IMR-90 (cell line): ENCODE data around the gene ANKMY1. TPM values are rescaled to one million over a fixed set of nuclear protein-coding genes. Genes with fewer than 3 reads are reported as not detected.

Source experiments
- ATAC-seq: fragments of 200-7000 bp; cut with Tn5 transposase; 2 replicates; pipeline ENCODE4 v1.9.1; 2020; ENCODE audit warnings: low read depth, mild to moderate bottlenecking, moderate library complexity
- BruUV-seq: library from RNA; stranded (reverse); fragments of 400-500 nt; replicated peaks from 2 replicates; lab custom pipeline; 2021; lab: Mats Ljungman, UMichigan
- CTCF ChIA-PET: fragments of 300-600 bp; formaldehyde crosslinking; extraction: SDS; loops from one replicate; lab custom pipeline; 2021; ENCODE audit warnings: antibody characterized with exemption; lab: Yijun Ruan, JAX
- POLR2A ChIA-PET: fragments of 300-600 bp; sonication (Branson Sonifier 250); formaldehyde crosslinking; loops from one replicate; lab custom pipeline; 2022; ENCODE audit warnings: antibody characterized with exemption; ENCODE audit not compliant: unreplicated experiment; lab: Charles Lee
- DNase-seq: peaks from one replicate; pipeline ENCODE4 v3.0.0; 2013
- H2AFZ ChIP-seq: replicated peaks from 2 replicates; pipeline ENCODE3; 2013; ENCODE audit warnings: low read length, mild to moderate bottlenecking; ENCODE audit not compliant: poor library complexity
- H2AK5ac ChIP-seq: 2 replicates; pipeline ENCODE4 v1.6.1; 2013; ENCODE audit warnings: low read depth, low read length, inconsistent platforms
- H2AK9ac ChIP-seq: replicated peaks from 2 replicates; pipeline ENCODE3; 2013; ENCODE audit warnings: mild to moderate bottlenecking, low read depth, low read length, moderate library complexity; ENCODE audit not compliant: poor library complexity
- H2BK120ac ChIP-seq: 2 replicates; pipeline ENCODE4 v1.6.1; 2013; ENCODE audit warnings: low read depth, low read length, inconsistent platforms
- H2BK15ac ChIP-seq: 3 replicates; pipeline ENCODE4 v1.6.1; 2013; ENCODE audit warnings: low read depth, low read length, inconsistent platforms
- H2BK20ac ChIP-seq: 2 replicates; pipeline ENCODE4 v1.6.1; 2013; ENCODE audit warnings: low read depth, mild to moderate bottlenecking, inconsistent platforms, low read length, moderate library complexity
- H2BK5ac ChIP-seq: 2 replicates; pipeline ENCODE4 v1.6.1; 2013; ENCODE audit warnings: mild to moderate bottlenecking, low read depth, low read length, inconsistent platforms; ENCODE audit not compliant: poor library complexity, severe bottlenecking
- H3K14ac ChIP-seq: replicated peaks from 2 replicates; pipeline ENCODE4 v1.6.1; 2013; ENCODE audit warnings: low read depth, low read length, inconsistent platforms
- H3K18ac ChIP-seq: 2 replicates; pipeline ENCODE4 v1.6.1; 2013; ENCODE audit warnings: low read depth, low read length, control low read depth
- H3K23ac ChIP-seq: 2 replicates; pipeline ENCODE4 v1.6.1; 2013; ENCODE audit warnings: low read depth, low read length, inconsistent platforms
- H3K27ac ChIP-seq: 2 replicates; pipeline ENCODE4 v1.5.1; 2013; ENCODE audit warnings: mild to moderate bottlenecking, control low read depth, low read length; ENCODE audit not compliant: insufficient read depth
- H3K27me3 ChIP-seq: 2 replicates; pipeline ENCODE4 v1.6.1; 2013; ENCODE audit warnings: low read length; ENCODE audit not compliant: control insufficient read depth, insufficient read depth
- H3K36me3 ChIP-seq: 2 replicates; pipeline ENCODE4 v1.6.1; 2013; ENCODE audit warnings: low read length, mixed read lengths; ENCODE audit not compliant: control insufficient read depth, insufficient read depth
- H3K4ac ChIP-seq: 2 replicates; pipeline ENCODE4 v1.6.1; 2013; ENCODE audit warnings: low read depth, low read length, inconsistent platforms
- H3K4me1 ChIP-seq: 2 replicates; pipeline ENCODE4 v1.6.1; 2013; ENCODE audit warnings: low read length, mixed read lengths; ENCODE audit not compliant: control insufficient read depth, insufficient read depth
- H3K4me2 ChIP-seq: 2 replicates; pipeline ENCODE4 v1.6.1; 2013; ENCODE audit warnings: low read depth, mild to moderate bottlenecking, control low read depth, low read length, moderate library complexity
- H3K4me3 ChIP-seq: 2 replicates; pipeline ENCODE4 v1.5.1; 2013; ENCODE audit warnings: low read depth, mild to moderate bottlenecking, control low read depth, low read length, moderate library complexity; ENCODE audit not compliant: insufficient read depth
- H3K56ac ChIP-seq: 2 replicates; pipeline ENCODE4 v1.6.1; 2013; ENCODE audit warnings: low read length, inconsistent platforms; ENCODE audit not compliant: insufficient read depth; ENCODE audit errors: extremely low read depth
- H3K79me1 ChIP-seq, 2 experiments: 2 replicates each; pipeline ENCODE4 v1.6.1; 2013; ENCODE audit warnings: low read length in 2 of 2, inconsistent platforms in 1 of 2, low read depth in 1 of 2
- H3K9ac ChIP-seq: 2 replicates; pipeline ENCODE4 v1.6.1; 2013; ENCODE audit warnings: low read depth, low read length, control low read depth
- H3K9me1 ChIP-seq: 2 replicates; pipeline ENCODE4 v1.6.1; 2013; ENCODE audit warnings: low read length, inconsistent platforms; ENCODE audit not compliant: insufficient read depth
- H3K9me3 ChIP-seq: 2 replicates; pipeline ENCODE4 v1.6.1; 2013; ENCODE audit warnings: low read length; ENCODE audit not compliant: control insufficient read depth, insufficient read depth
- H4K20me1 ChIP-seq: 2 replicates; pipeline ENCODE4 v1.6.1; 2013; ENCODE audit warnings: low read length, inconsistent platforms; ENCODE audit not compliant: insufficient read depth
- H4K5ac ChIP-seq: 2 replicates; pipeline ENCODE4 v1.6.1; 2013; ENCODE audit warnings: mild to moderate bottlenecking, low read depth, low read length, control low read depth
- H4K8ac ChIP-seq, 2 experiments: 2 replicates each; pipeline ENCODE4 v1.6.1; 2013; ENCODE audit warnings: low read depth in 2 of 2, low read length in 2 of 2, control low read depth in 1 of 2, inconsistent platforms in 1 of 2
- H4K91ac ChIP-seq: 2 replicates; pipeline ENCODE4 v1.6.1; 2013; ENCODE audit warnings: low read depth, low read length, inconsistent platforms; ENCODE audit not compliant: insufficient read depth
- BHLHE40 ChIP-seq: fragments of 150-350 bp; IDR thresholded peaks from 2 replicates; pipeline ENCODE4 v1.6.1; 2016; ENCODE audit warnings: mild to moderate bottlenecking, low read depth, low read length
- CHD1 ChIP-seq: IDR thresholded peaks from 2 replicates; pipeline ENCODE4 v1.6.1; 2012; ENCODE audit warnings: low read depth, low read length, improper control_type of control experiment
- MAZ ChIP-seq: IDR thresholded peaks from 2 replicates; pipeline ENCODE4 v1.6.1; 2012; ENCODE audit warnings: low read depth, mild to moderate bottlenecking, low read length, improper control_type of control experiment, moderate library complexity, borderline replicate concordance
- RAD21 ChIP-seq: IDR thresholded peaks from 2 replicates; pipeline ENCODE4 v1.6.1; 2012; ENCODE audit warnings: low read length, improper control_type of control experiment
- RFX5 ChIP-seq: IDR thresholded peaks from 2 replicates; pipeline ENCODE4 v1.8.0; 2012; ENCODE audit warnings: low read depth, mild to moderate bottlenecking, low read length, moderate library complexity
- SMC3 ChIP-seq: fragments of 150-350 bp; IDR thresholded peaks from 2 replicates; pipeline ENCODE4 v1.6.1; 2016; ENCODE audit warnings: low read depth, mild to moderate bottlenecking, antibody characterized with exemption, low read length, moderate library complexity
- USF2 ChIP-seq: fragments of 150-350 bp; IDR thresholded peaks from 2 replicates; pipeline ENCODE4 v1.6.1; 2017; ENCODE audit warnings: mild to moderate bottlenecking, antibody characterized with exemption, low read length, low read depth
- WGBS, 2 experiments: methylation state at CpG; one replicate each; pipeline versions ENCODE4 v1.1.5 to v1.1.7; 2013; ENCODE audit warnings: missing lambda C conversion rate in 2 of 2; ENCODE audit not compliant: insufficient read length in 1 of 2; ENCODE audit errors: extremely low coverage in 2 of 2; 5-methylcytosine and 5-hydroxymethylcytosine counted together
- dilution Hi-C: fragments of 300-500 bp; cut with HindIII; formaldehyde crosslinking; loops from one replicate; pipeline ENCODE4 v1.14.3; 2018; ENCODE audit warnings: low sequenced_read_pairs; ENCODE audit not compliant: unreplicated experiment
- in situ Hi-C: fragments of 300-500 bp; cut with MboI; formaldehyde crosslinking; loops from 3 replicates; pipeline ENCODE4 v1.14.3; 2019; ENCODE audit warnings: low sequenced_read_pairs, inconsistent platforms, mixed read lengths
- intact Hi-C: fragments of 100-400 bp; cut with micrococcal nuclease; formaldehyde crosslinking; loops from 2 replicates; pipeline ENCODE4 v1.10.0; 2022
- polyA plus RNA-seq, 3 experiments: library from polyadenylated mRNA; depleted of rRNA; stranded (reverse); fragments of >200 nt; gene quantifications; 2 replicates each; pipeline ENCODE4 v1.2.3, GENCODE V29; 2012; ENCODE audit warnings: low replicate concordance in 1 of 3
- total RNA-seq: library from RNA; depleted of rRNA; stranded (reverse); fragments of >200 nt; gene quantifications from 2 replicates; pipeline ENCODE4 v1.2.3, GENCODE V29; 2012

The ANKMY1 gene
- total and polyA plus RNA-seq, 2 of the 4 experiments (the other 2 are of a cell fraction), result 2.9 to 5.5 TPM

- H2BK120ac ChIP-seq, result no peak overlapping the region
- H4K5ac ChIP-seq, result no peak overlapping the region
- in situ Hi-C loops, result no loop called here
- H2AFZ ChIP-seq, result no peak overlapping the region
- TF ChIP-seq RFX5 (no peak), RAD21 (no peak), CHD1 (no peak), USF2 (no peak), SMC3 (no peak), MAZ (no peak), BHLHE40 (no peak)
- H3K4ac ChIP-seq, result no peak overlapping the region
- no peak overlapping the region for H2AK9ac ChIP-seq
- H4K8ac ChIP-seq, result no peak overlapping the region
- dilution Hi-C loops, result no loop called here
- H2BK20ac ChIP-seq, result no peak overlapping the region
- no peak overlapping the region for H3K18ac ChIP-seq
- no peak overlapping the region for H3K14ac ChIP-seq
- H3K23ac ChIP-seq, result no peak overlapping the region
- no peak overlapping the region for H3K4me2 ChIP-seq
- WGBS, 2 experiments, result 96% methylated on average over 10 of the region's 21 CpGs; no CpG with 5 or more reads in 1 of the 2 experiments
- 0 out of 4 replicates have a peak, but pooled peaks cover 0 to under 1% of the 10 kb centered on the region in 2 experiments for H3K79me1 ChIP-seq
- BruUV-seq, result no TSS peak
- no peak overlapping the region for H4K91ac ChIP-seq
- H3K36me3 ChIP-seq, result peaks cover 43% of the 10 kb centered on the region
- no peak overlapping the region for H2BK15ac ChIP-seq
- no peak overlapping the region for H3K4me3 ChIP-seq
- peaks cover 4% of the 10 kb centered on the region; the same call in 1 of the 2 replicates for H3K9me1 ChIP-seq
- H3K4me1 ChIP-seq, result no peaks in the 10 kb centered on the region
- no peak overlapping the region for H3K56ac ChIP-seq
- DNase-seq (no peak), ATAC-seq (no peak)
- peaks cover 9% of the 10 kb centered on the region for H4K20me1 ChIP-seq
- H3K9ac ChIP-seq, result no peak overlapping the region
- intact Hi-C loops, result no loop called here
- no peaks in the 10 kb centered on the region for H3K9me3 ChIP-seq
- no peak overlapping the region for H2BK5ac ChIP-seq
- H3K27ac ChIP-seq, result no peak overlapping the region
- no peaks in the 10 kb centered on the region for H3K27me3 ChIP-seq
- POLR2A ChIA-PET, result no interaction called here
- CTCF ChIA-PET, result no interaction called here
- no peak overlapping the region for H2AK5ac ChIP-seq
Observed at GRCh38 chr2:240463866-240464481, 93.8 kb downstream of the ANKMY1 start.
